Naive thymus-derived CD8-positive, alpha-beta T cell (primary cell): Measurements from ENCODE around the gene TNK1. TPM values are rescaled to one million over a fixed set of nuclear protein-coding genes. Genes with fewer than 3 reads are reported as not detected.

Source experiments
- ATAC-seq, 2 donors: fragments of 150-1000 bp; cut with Tn5 transposase in 1 of 2; sonication (Bioruptor Pico), chemical (Tn5 transposase) in 1 of 2; 1 replicate in 1 of 2; 2 replicates in 1 of 2; pipeline ENCODE4 v1.10.0; 2021; ENCODE audit warnings: mild to moderate bottlenecking in 2 of 2, moderate library complexity in 2 of 2
- POLR2A ChIA-PET: fragments of 350-600 bp; sonication (Branson Sonifier 250); formaldehyde crosslinking; loops from one replicate; lab custom pipeline; 2021; ENCODE audit warnings: antibody characterized with exemption; lab: Charles Lee
- DNase-seq, 10 donors: peaks; one replicate each; pipeline versions ENCODE4 v3.0.0 to v3.0.0-alpha.2; 2020 to 2022
- H3K27ac Mint-ChIP-seq, 10 donors: one replicate each; pipeline ENCODE4 v1.8.0; 2020 to 2022; ENCODE audit warnings: mild to moderate bottlenecking in 10 of 10, mixed read lengths in 10 of 10, moderate library complexity in 4 of 10, inconsistent platforms in 1 of 10
- H3K27me3 Mint-ChIP-seq, 5 donors: one replicate each; pipeline ENCODE4 v1.8.0; 2021 to 2022; ENCODE audit warnings: mixed read lengths in 5 of 5
- H3K36me3 Mint-ChIP-seq, 3 donors: one replicate each; pipeline ENCODE4 v1.8.0; 2020 to 2022; ENCODE audit warnings: mixed read lengths in 3 of 3, mild to moderate bottlenecking in 2 of 3, inconsistent platforms in 1 of 3
- H3K4me1 Mint-ChIP-seq, 4 donors: one replicate each; pipeline ENCODE4 v1.8.0; 2021 to 2022; ENCODE audit warnings: mixed read lengths in 4 of 4
- H3K4me3 Mint-ChIP-seq, 10 donors: one replicate each; pipeline ENCODE4 v1.8.0; 2020 to 2022; ENCODE audit warnings: mild to moderate bottlenecking in 10 of 10, mixed read lengths in 10 of 10, moderate library complexity in 6 of 10, inconsistent platforms in 1 of 10
- H3K9me3 Mint-ChIP-seq, 9 donors: one replicate each; pipeline ENCODE4 v1.8.0; 2020 to 2022; ENCODE audit warnings: mixed read lengths in 9 of 9, mild to moderate bottlenecking in 3 of 9, inconsistent platforms in 1 of 9, moderate library complexity in 1 of 9
- polyA plus RNA-seq, 3 donors: library from polyadenylated mRNA; unstranded; fragments of 300-500 nt; fragmentation: Illumina TruSeq; gene quantifications; one replicate each; pipeline ENCODE4 v1.2.3, GENCODE V29; 2021
- total RNA-seq, 8 experiments: library from RNA in 2 of 8; stranded (reverse) in 2 of 8; gene quantifications; one replicate each; pipeline ENCODE4 v1.2.3 and lab custom pipeline; 2021 to 2026

The TNK1 gene
- total and polyA plus RNA-seq, 5 experiments from 2014 or later, result 5.8 to 23.1 (median 8.5) TPM

DNA sequence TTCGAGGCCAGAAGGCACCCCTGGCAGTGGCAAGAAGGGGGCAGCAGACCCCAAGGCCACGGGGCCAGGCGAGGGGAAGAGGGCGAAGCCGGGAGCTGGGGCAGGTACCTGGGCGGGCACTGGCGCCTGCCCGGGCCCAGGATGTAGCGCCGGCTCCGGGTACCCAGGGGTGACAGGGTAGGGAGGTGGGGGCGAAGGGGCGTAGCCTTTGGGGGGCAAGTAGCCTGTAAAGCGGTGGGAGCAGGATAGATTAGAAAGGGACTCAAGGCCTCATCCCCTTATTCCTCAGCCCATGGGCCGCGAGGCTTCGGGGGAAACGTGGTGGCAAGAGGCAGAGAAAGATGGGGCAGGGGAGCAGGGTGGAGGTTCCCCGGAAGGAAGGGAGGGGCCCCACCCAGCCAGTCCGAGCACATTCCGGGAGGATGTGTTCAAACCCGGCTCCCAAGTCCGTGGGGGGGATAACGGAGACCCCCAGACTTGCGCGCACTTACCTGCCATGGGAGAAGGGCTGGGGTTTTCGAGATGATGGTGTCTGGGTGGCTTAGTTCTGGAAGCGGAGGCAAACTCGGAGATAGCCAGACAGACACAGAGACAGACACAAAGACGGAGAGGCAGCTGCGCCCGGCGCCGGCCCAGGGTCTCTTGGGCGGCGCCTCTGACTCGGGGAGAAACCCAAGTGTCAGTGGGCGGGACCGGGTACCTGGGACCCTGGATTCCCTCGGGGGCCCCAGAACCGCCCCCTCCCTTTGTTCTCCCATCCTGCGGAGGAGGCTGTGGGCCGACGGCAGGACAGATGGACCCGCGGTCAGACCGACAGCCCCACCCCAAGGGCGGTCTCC, 12.9 kb downstream of the TNK1 start:
- H3K4me1 Mint-ChIP-seq, result peaks cover 18 to 49% (median 37%) of the 10 kb centered on the region in 4 donors
- peak in 9 of 10 donors; percentile 49 to 88 (median 76) for DNase-seq

DNA sequence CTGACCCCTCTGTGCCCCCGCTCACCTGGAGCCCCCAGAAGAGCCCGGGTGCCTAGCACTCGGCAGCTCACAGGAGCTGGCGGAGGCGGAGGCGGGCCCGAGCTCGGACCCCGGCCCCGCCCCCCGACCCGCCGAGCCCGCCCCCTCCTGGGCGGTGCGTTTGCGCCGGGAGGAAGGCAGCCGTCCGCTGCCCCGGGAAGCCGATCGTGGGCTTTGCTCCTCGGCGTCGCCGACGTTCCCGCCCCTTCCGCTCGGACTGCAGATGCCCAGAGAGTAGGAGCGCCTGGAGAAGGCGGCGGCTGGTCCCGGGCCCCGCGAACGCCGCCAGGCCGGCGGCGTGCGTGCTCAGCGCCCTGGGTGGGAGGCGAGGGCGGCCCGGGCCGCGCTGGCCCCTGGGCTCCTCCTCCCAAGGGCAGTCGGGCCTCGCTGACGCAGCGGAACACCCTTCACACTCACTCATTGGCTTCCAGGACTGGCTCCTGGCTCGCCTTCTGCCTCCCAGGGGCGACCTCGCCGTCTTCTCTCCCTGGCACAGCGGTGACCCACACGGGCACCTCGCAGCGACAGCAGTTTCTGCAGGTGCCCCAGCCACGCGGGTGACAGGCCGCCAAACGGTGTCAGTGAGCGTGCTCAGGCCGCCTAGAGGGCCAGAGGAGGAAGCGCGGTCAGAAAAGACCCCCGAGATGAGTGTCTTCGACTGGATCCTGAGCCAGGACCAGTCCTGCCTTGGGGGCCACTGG, 13.7 kb downstream of the TNK1 start, which contains the start of gene PLSCR3:
Gene PLSCR3 (minus strand): TSS at position 74 of the 740 bp plus-strand sequence. CDS start 415 bp downstream, outside the sequence.
- no peaks in the 10 kb centered on the region for H3K27me3 Mint-ChIP-seq
- no peaks in the 10 kb centered on the region for H3K9me3 Mint-ChIP-seq
- peaks cover 0 to 26% (median 4%) of the 10 kb centered on the region in 3 donors for H3K36me3 Mint-ChIP-seq
- ATAC-seq (peak; percentile 84 to 87), DNase-seq (peak; percentile 64 to 93 (median 84))
- peaks cover 18 to 46% (median 37%) of the 10 kb centered on the region in 4 donors for H3K4me1 Mint-ChIP-seq
- POLR2A ChIA-PET, result interaction anchor here (0.6 to 4.4 kb wide), 16 partner anchors 9 to 292 kb away, joined by 3 to 50 read pairs (median 6); partner anchors contain the start of genes ACAP1, NLGN2, POLR2A and TMEM102
- H3K4me3 Mint-ChIP-seq, result peak within 1 kb of the TSS; percentile 93 to 97 (median 94)
- H3K27ac Mint-ChIP-seq, result peak within 1 kb of the TSS; percentile 85 to 97 (median 94)

More for the DNA sequence above, 12.9 kb downstream of the TNK1 start:
- peak; percentile 77 to 79 for ATAC-seq
- peak overlapping the region; percentile 63 to 97 (median 92) for H3K27ac Mint-ChIP-seq
- no peaks in the 10 kb centered on the region for H3K27me3 Mint-ChIP-seq
- peak overlapping the region; percentile 83 to 97 (median 94) for H3K4me3 Mint-ChIP-seq
- H3K36me3 Mint-ChIP-seq, result peaks cover 0 to 32% (median 4%) of the 10 kb centered on the region in 3 donors
- POLR2A ChIA-PET, result interaction anchor here (0.6 to 4.4 kb wide), 17 partner anchors 9 to 293 kb away, joined by 3 to 50 read pairs (median 5); partner anchors contain the start of genes ACAP1, MPDU1, NLGN2 and POLR2A
- H3K9me3 Mint-ChIP-seq, result no peaks in the 10 kb centered on the region

- POLR2A ChIA-PET, result interaction anchor here (0.6 to 4.7 kb wide), 5 partner anchors 7 to 59 kb away, joined by 3 to 50 read pairs (median 5); partner anchors contain the start of genes ACAP1 and TMEM256
Observed at GRCh38 chr17:7396147-7396546, 15.3 kb downstream of the TNK1 start.

GRCh38 chr17:7398612-7399011, 17.7 kb downstream of the TNK1 start:
- H3K4me3 Mint-ChIP-seq, result no peak overlapping the region

More at GRCh38 chr17:7396147-7396546, 15.3 kb downstream of the TNK1 start:
- peaks cover 0 to 12% (median 4%) of the 10 kb centered on the region in 3 donors for H3K36me3 Mint-ChIP-seq
- H3K9me3 Mint-ChIP-seq, result no peaks in the 10 kb centered on the region
- H3K27me3 Mint-ChIP-seq, result no peaks in the 10 kb centered on the region
- H3K27ac Mint-ChIP-seq, result peak overlapping the region in 2 of 10 donors; percentile 27 to 59
- no peak for DNase-seq
- peaks cover 15 to 35% (median 31%) of the 10 kb centered on the region in 4 donors for H3K4me1 Mint-ChIP-seq
- ATAC-seq, result no peak
- H3K4me3 Mint-ChIP-seq, result peak overlapping the region in 5 of 10 donors; percentile 16 to 78 (median 43)

DNA sequence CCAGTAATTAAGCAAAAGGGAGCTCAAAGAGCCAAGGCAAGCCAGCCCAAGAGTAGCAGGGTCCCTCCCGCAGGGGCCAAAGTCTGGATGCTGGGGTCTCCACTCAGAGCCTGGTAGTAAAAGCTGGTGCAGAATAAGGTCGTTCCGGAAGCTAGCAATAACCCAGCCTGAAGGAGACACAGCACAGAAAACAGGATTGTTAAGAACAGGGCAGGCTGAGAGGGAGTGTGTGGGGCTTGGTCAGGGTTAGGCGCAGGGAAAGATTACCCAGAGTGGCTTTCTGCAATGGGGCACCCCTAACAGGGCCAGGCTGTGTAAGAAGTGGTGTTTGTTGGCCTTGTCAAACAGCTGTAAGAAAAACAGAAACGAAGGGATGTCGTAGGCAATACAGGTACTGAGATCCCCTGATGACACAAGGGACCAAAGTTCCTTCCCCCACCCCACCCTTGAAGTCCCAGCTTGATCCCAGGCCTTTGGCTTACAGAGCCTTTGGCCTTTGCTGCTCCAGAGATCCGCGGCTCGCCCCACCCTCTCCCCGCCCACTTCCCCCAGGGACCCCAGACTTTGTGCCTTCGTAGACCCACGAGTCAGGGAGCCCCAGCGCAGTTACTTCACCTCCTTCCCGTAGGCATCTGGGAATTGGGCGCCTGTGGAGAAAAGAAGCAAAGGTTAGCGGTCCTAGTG, 22.3 kb downstream of the TNK1 start:
- Mint-ChIP-seq H3K36me3 (no peaks in the 10 kb centered on the region), H3K27me3 (peaks cover 0 to 2% (median 0%) of the 10 kb centered on the region in 5 donors), H3K27ac (peak overlapping the region; percentile 79 to 99 (median 97)), H3K4me1 (peaks cover 13 to 32% (median 25%) of the 10 kb centered on the region in 4 donors), H3K4me3 (peak overlapping the region; percentile 92 to 98 (median 96)), H3K9me3 (no peaks in the 10 kb centered on the region)
- ATAC-seq (no peak), DNase-seq (peak in 5 of 10 donors; percentile 19 to 53 (median 37))
- POLR2A ChIA-PET, result interaction anchor here (0.6 to 3.6 kb wide), 16 partner anchors 9 to 594 kb away, joined by 3 to 50 read pairs (median 7); partner anchors contain the start of genes ACAP1, NEURL4, PLSCR3 and POLR2A

More at GRCh38 chr17:7398612-7399011, 17.7 kb downstream of the TNK1 start:
- DNase-seq (no peak), ATAC-seq (no peak)
- POLR2A ChIA-PET, result interaction anchor here (0.5 to 4.7 kb wide), 3 partner anchors 10 to 287 kb away, joined by 3 to 29 read pairs (median 3); no protein-coding TSS in a partner anchor
- H3K27me3 Mint-ChIP-seq, result no peaks in the 10 kb centered on the region
- no peaks in the 10 kb centered on the region for H3K36me3 Mint-ChIP-seq
- peaks cover 9 to 26% (median 22%) of the 10 kb centered on the region in 4 donors for H3K4me1 Mint-ChIP-seq
- peak overlapping the region in 1 of 10 donors; percentile 2 for H3K27ac Mint-ChIP-seq
- no peaks in the 10 kb centered on the region for H3K9me3 Mint-ChIP-seq

- POLR2A ChIA-PET, result interaction anchor here (0.6 to 3.6 kb wide), 19 partner anchors 9 to 283 kb away, joined by 3 to 50 read pairs (median 5); partner anchors contain the start of genes ACAP1, MPDU1, NEURL4 and PLSCR3
- H3K36me3 Mint-ChIP-seq, result no peaks in the 10 kb centered on the region
- ATAC-seq (peak; percentile 17 to 38), DNase-seq (no peak)
- no peaks in the 10 kb centered on the region for H3K9me3 Mint-ChIP-seq
- peak overlapping the region; percentile 92 to 98 (median 96) for H3K4me3 Mint-ChIP-seq
- peak overlapping the region; percentile 89 to 99 (median 98) for H3K27ac Mint-ChIP-seq
- peaks cover 0 to 2% (median 0%) of the 10 kb centered on the region in 5 donors for H3K27me3 Mint-ChIP-seq
- peaks cover 13 to 32% (median 25%) of the 10 kb centered on the region in 4 donors for H3K4me1 Mint-ChIP-seq
Observed at GRCh38 chr17:7403727-7403976, 22.8 kb downstream of the TNK1 start.

- peak; percentile 87 to 91 for ATAC-seq
- peaks cover 0 to 4% (median 0%) of the 10 kb centered on the region in 5 donors for H3K27me3 Mint-ChIP-seq
- H3K9me3 Mint-ChIP-seq, result no peaks in the 10 kb centered on the region
- H3K4me3 Mint-ChIP-seq, result peak within 1 kb of the TSS; percentile 92 to 98 (median 96)
- POLR2A ChIA-PET, result interaction anchor here (0.6 to 3.6 kb wide), 22 partner anchors 10 to 283 kb away, joined by 3 to 50 read pairs (median 4); partner anchors contain the start of genes ACAP1, MPDU1, NEURL4 and PLSCR3
- DNase-seq, result peak; percentile 89 to 97 (median 93)
- no peaks in the 10 kb centered on the region for H3K36me3 Mint-ChIP-seq
- H3K27ac Mint-ChIP-seq, result peak within 1 kb of the TSS; percentile 89 to 99 (median 98)
- peaks cover 15 to 35% (median 28%) of the 10 kb centered on the region in 4 donors for H3K4me1 Mint-ChIP-seq
Observed at GRCh38 chr17:7403977-7404736, 23.3 kb downstream of the TNK1 start, which contains the start of gene TMEM256. Gene TMEM256 (minus strand): TSS chr17:7404097. CDS start chr17:7404084, 13 bp downstream.

DNA sequence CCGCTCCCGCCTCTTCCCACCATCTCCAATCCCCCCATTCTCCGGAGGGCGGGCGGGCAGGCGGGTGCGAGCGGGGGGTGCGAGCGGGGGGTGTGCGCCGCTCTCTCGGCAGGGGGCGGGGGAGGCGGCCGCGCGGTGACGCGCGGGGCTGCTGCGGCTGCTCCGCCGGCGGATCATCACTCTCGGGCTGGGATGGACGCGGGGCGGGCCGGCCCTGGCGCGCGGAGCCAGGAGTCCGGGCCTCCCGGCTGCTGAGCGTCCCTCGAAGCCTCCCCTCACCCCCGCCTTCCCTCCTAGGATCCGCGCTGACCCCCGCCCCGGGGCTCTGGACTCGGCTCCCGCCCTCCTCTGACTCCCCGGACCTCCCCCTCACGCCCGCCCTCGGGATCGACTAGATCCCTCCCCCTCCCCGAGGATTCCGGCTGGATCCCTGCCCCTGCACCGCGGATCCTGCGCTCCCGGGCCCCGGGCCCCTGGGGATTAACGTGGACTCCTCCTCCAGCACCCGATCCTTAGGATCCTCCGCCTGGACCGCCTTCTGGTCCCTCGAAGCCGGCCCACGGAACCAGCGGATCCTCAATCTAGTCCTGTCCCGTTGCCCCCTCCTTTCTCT, 24.0 kb downstream of the TNK1 start:
- DNase-seq, result peak in 5 of 10 donors; percentile 58 to 86 (median 77)
- Mint-ChIP-seq H3K4me3 (peak overlapping the region; percentile 92 to 98 (median 96)), H3K4me1 (peaks cover 21 to 36% (median 31%) of the 10 kb centered on the region in 4 donors), H3K27me3 (peaks cover 0 to 4% (median 0%) of the 10 kb centered on the region in 5 donors), H3K36me3 (no peaks in the 10 kb centered on the region), H3K9me3 (no peaks in the 10 kb centered on the region), H3K27ac (peak overlapping the region; percentile 89 to 99 (median 98))
- POLR2A ChIA-PET, result interaction anchor here (0.7 to 3.6 kb wide), 17 partner anchors 11 to 282 kb away, joined by 3 to 50 read pairs (median 6); partner anchors contain the start of genes ACAP1, MPDU1, NEURL4 and PLSCR3
- peak; percentile 48 to 56 for ATAC-seq

GRCh38 chr17:7405350-7406234, 24.7 kb downstream of the TNK1 start:
- Mint-ChIP-seq H3K9me3 (no peaks in the 10 kb centered on the region), H3K4me3 (peak overlapping the region; percentile 75 to 96 (median 86)), H3K27me3 (peaks cover 0 to 4% (median 0%) of the 10 kb centered on the region in 5 donors), H3K27ac (peak overlapping the region; percentile 48 to 95 (median 88)), H3K4me1 (peaks cover 22 to 36% (median 31%) of the 10 kb centered on the region in 4 donors), H3K36me3 (no peaks in the 10 kb centered on the region)
- no peak for DNase-seq
- POLR2A ChIA-PET, result interaction anchor here (1.0 to 3.5 kb wide), 4 partner anchors 11 to 79 kb away, joined by 3 to 40 read pairs (median 20); partner anchors contain the start of genes PLSCR3, POLR2A and TMEM102
- no peak for ATAC-seq
